Endothelial cell of umbilical vein (primary cell): ENCODE measurements around the gene NACAD. TPM values are rescaled to one million over a fixed set of nuclear protein-coding genes. Genes with fewer than 3 reads are reported as not detected.

Experiments
- Bru-seq: library from RNA; stranded (reverse); fragments of 400-500 nt; gene quantifications from one replicate; lab custom pipeline; 2021; lab: Mats Ljungman, UMichigan
- BruChase-seq, 2 experiments: library from RNA; stranded (reverse); fragments of 400-500 nt; gene quantifications; one replicate each; lab custom pipeline; 2021; lab: Mats Ljungman, UMichigan
- BruUV-seq: library from RNA; stranded (reverse); fragments of 400-500 nt; replicated peaks from 2 replicates; lab custom pipeline; 2021; lab: Mats Ljungman, UMichigan
- CTCF ChIA-PET: fragments of 300-600, 350-600 bp; sonication (Branson Sonifier 250); formaldehyde crosslinking; loops from one replicate; lab custom pipeline; 2021; ENCODE audit warnings: antibody characterized with exemption, inconsistent platforms; lab: Charles Lee
- POLR2A ChIA-PET: fragments of 300-600, 350-600 bp; sonication (Branson Sonifier 250); formaldehyde crosslinking; loops from one replicate; lab custom pipeline; 2021; ENCODE audit warnings: antibody characterized with exemption, inconsistent platforms; lab: Charles Lee
- DNase-seq: peaks from one replicate; pipeline ENCODE4 v3.0.0-alpha.2; 2011; ENCODE audit warnings: low read depth, low spot score
- FAIRE-seq: peaks from 2 replicates; lab custom pipeline; 2011; peaks lifted over from hg19 to GRCh38; lab: Jason Lieb, UNC
- H2AFZ ChIP-seq: 2 replicates; pipeline ENCODE4 v1.6.0; 2012; ENCODE audit warnings: low read depth, low read length, control low read depth, inconsistent platforms
- H3K27ac ChIP-seq: 2 replicates; pipeline ENCODE4 v1.5.1; 2011; ENCODE audit warnings: low read depth, mild to moderate bottlenecking, control low read depth, low read length, moderate library complexity; ENCODE audit not compliant: insufficient read depth
- H3K27me3 ChIP-seq, 2 experiments: 2 replicates each; pipeline versions ENCODE4 v1.6.0 to v1.6.1; 2011; ENCODE audit warnings: low read length in 2 of 2, mixed read lengths in 1 of 2; ENCODE audit not compliant: control insufficient read depth in 2 of 2, insufficient read depth in 2 of 2
- H3K36me3 ChIP-seq, 2 experiments: 2 replicates in 1 of 2; 3 replicates in 1 of 2; pipeline ENCODE4 v1.5.1; 2011; ENCODE audit warnings: low read length in 2 of 2, mild to moderate bottlenecking in 1 of 2, moderate library complexity in 1 of 2; ENCODE audit not compliant: control insufficient read depth in 2 of 2, insufficient read depth in 2 of 2; ENCODE audit errors: extremely low read depth in 1 of 2
- H3K4me1 ChIP-seq: 3 replicates; pipeline ENCODE4 v1.5.1; 2011; ENCODE audit warnings: mild to moderate bottlenecking, low read length; ENCODE audit not compliant: control insufficient read depth, insufficient read depth; ENCODE audit errors: extremely low read depth
- H3K4me2 ChIP-seq: 2 replicates; pipeline ENCODE4 v1.6.1; 2011; ENCODE audit warnings: low read length, control low read depth, mixed read lengths; ENCODE audit not compliant: insufficient read depth
- H3K4me3 ChIP-seq, 3 experiments: fragments of 200-600 bp in 1 of 3; sonication (generic), shearing (Covaris generic) in 1 of 3; replicated peaks in 1 of 3; 2 replicates each; pipeline ENCODE4 v1.5.1; 2011 to 2016; ENCODE audit warnings: control low read depth in 3 of 3, low read length in 3 of 3, mild to moderate bottlenecking in 2 of 3, inconsistent platforms in 1 of 3, low read depth in 1 of 3, moderate library complexity in 1 of 3; ENCODE audit not compliant: insufficient read depth in 1 of 3
- H3K79me2 ChIP-seq: 2 replicates; pipeline ENCODE4 v1.6.0; 2012; ENCODE audit warnings: low read length, inconsistent platforms; ENCODE audit not compliant: control insufficient read depth, insufficient read depth
- H3K9ac ChIP-seq: replicated peaks from 2 replicates; pipeline ENCODE3; 2011; ENCODE audit warnings: low read length, control low read depth; ENCODE audit not compliant: insufficient read depth; ENCODE audit errors: extremely low read depth
- H3K9me1 ChIP-seq: replicated peaks from 3 replicates; pipeline ENCODE4 v1.6.0; 2011; ENCODE audit warnings: mild to moderate bottlenecking, low read length; ENCODE audit not compliant: control insufficient read depth, insufficient read depth; ENCODE audit errors: extremely low read depth
- H3K9me3 ChIP-seq: replicated peaks from 2 replicates; pipeline ENCODE4 v1.5.1; 2012; ENCODE audit warnings: low read length, inconsistent platforms; ENCODE audit not compliant: control insufficient read depth, insufficient read depth
- H4K20me1 ChIP-seq: replicated peaks from 2 replicates; pipeline ENCODE3; 2011; ENCODE audit warnings: mild to moderate bottlenecking, low read length; ENCODE audit not compliant: control insufficient read depth, insufficient read depth; ENCODE audit errors: extremely low read depth
- CTCF ChIP-seq, 2 donors: IDR thresholded peaks; 1 replicate in 1 of 2; 2 replicates in 1 of 2; pipeline ENCODE4 v1.5.1; 2011; ENCODE audit warnings: low read length in 2 of 2, mild to moderate bottlenecking in 2 of 2, moderate library complexity in 2 of 2, control low read depth in 1 of 2, inconsistent platforms in 1 of 2, low read depth in 1 of 2; ENCODE audit not compliant: insufficient read depth in 1 of 2; ENCODE audit errors: extremely low read depth in 1 of 2
- EZH2 ChIP-seq: IDR thresholded peaks from 2 replicates; pipeline ENCODE4 v1.6.1; 2012; ENCODE audit warnings: borderline replicate concordance, low read depth, mild to moderate bottlenecking, moderate library complexity, low read length, inconsistent platforms; ENCODE audit not compliant: severe bottlenecking
- FOS ChIP-seq: IDR thresholded peaks from 2 replicates; pipeline ENCODE4 v1.6.1; 2011; ENCODE audit warnings: mild to moderate bottlenecking, low read length, moderate library complexity, borderline replicate concordance; ENCODE audit not compliant: insufficient read depth
- GATA2 ChIP-seq: IDR thresholded peaks from 2 replicates; pipeline ENCODE4 v1.7.0; 2011; ENCODE audit warnings: low read depth, mild to moderate bottlenecking, moderate library complexity, mixed read lengths, low read length; ENCODE audit not compliant: insufficient read length, insufficient read depth
- JUN ChIP-seq: IDR thresholded peaks from 2 replicates; pipeline ENCODE4 v1.6.1; 2011; ENCODE audit warnings: borderline replicate concordance, low read depth; ENCODE audit not compliant: insufficient read length, insufficient read depth
- MYC ChIP-seq: IDR thresholded peaks from one replicate; pipeline ENCODE4 v1.6.1; 2011; ENCODE audit warnings: mild to moderate bottlenecking, low read depth, low read length
- POLR2A ChIP-seq: IDR thresholded peaks from 2 replicates; pipeline ENCODE4 v1.6.1; 2012; ENCODE audit warnings: low read depth, mild to moderate bottlenecking, control low read depth, low read length
- POLR2AphosphoS5 ChIP-seq: IDR thresholded peaks from 2 replicates; pipeline ENCODE4 v1.6.1; 2012; ENCODE audit warnings: low read depth, mild to moderate bottlenecking, control low read depth, low read length, moderate library complexity; ENCODE audit not compliant: insufficient read depth
- dilution Hi-C: fragments of 300-500 bp; cut with MboI; formaldehyde crosslinking; loops from one replicate; pipeline ENCODE4 v1.15.0; 2019; ENCODE audit warnings: low sequenced_read_pairs; ENCODE audit not compliant: extremely low pct_ligation_motif_present
- intact Hi-C: fragments of 100-400 bp; cut with micrococcal nuclease; formaldehyde crosslinking; loops from one replicate; pipeline ENCODE4 v1.10.0; 2022
- long read RNA-seq: library from polyadenylated mRNA; stranded (forward); transcript quantifications from one replicate; pipeline ENCODE4 v2.0.0, GENCODE V29; 2021
- polyA minus RNA-seq, 3 experiments: library from RNA; depleted of rRNA, polyadenylated mRNA; stranded (reverse); fragments of >200 nt; gene quantifications; 1 replicate in 1 of 3; 2 replicates in 2 of 3; pipeline ENCODE4 v1.2.3, GENCODE V29; 2011
- polyA plus RNA-seq, 4 experiments: library from polyadenylated mRNA; depleted of rRNA in 3 of 4; stranded (reverse) in 3 of 4; unstranded in 1 of 4; fragments of >200 nt; gene quantifications; 2 replicates each; pipeline versions ENCODE4 v1.2.1 to v1.2.3, GENCODE V29; 2011 to 2012; ENCODE audit warnings: missing spikeins in 1 of 4
- total RNA-seq: library from RNA; stranded (reverse); gene quantifications from 2 replicates; pipeline ENCODE4 v1.2.3, GENCODE V29; 2021
- TF ChIP-seq, protein P1 (sequence below): IDR thresholded peaks from 2 replicates; pipeline ENCODE4 v1.6.1; 2011; ENCODE audit not compliant: insufficient read depth, insufficient read length

Gene NACAD
- total RNA-seq (4.3 and 6.6 TPM in 2 replicates), polyA plus RNA-seq (1.4 and 1.5 TPM in 2 replicates), polyA minus RNA-seq (0.64 and 1.2 TPM in 2 replicates), Bru-seq, nascent RNA (percentile 27 among the genes with signal in this experiment), BruChase-seq, experiment 1, labeled RNA remaining after a 6-hour chase (percentile 33 among the genes with signal in this experiment), BruChase-seq, experiment 2, labeled RNA remaining after a 2-hour chase (percentile 30 among the genes with signal in this experiment)
- polyA plus RNA-seq (2011; cell fraction: cytosol; rRNA removed): 0.77 and 1.2 TPM in 2 replicates
- 1.2 and 1.4 TPM in 2 replicates for polyA plus RNA-seq (2011; cell fraction: nucleus; rRNA removed)
- 1.7 and 7.8 TPM in 2 replicates for polyA plus RNA-seq (2012)
- 0.20 TPM for polyA minus RNA-seq (2011; cell fraction: cytosol; rRNA and poly(A)+ RNA removed)
- 0.96 and 1.2 TPM in 2 replicates for polyA minus RNA-seq (2011; cell fraction: nucleus; rRNA and poly(A)+ RNA removed)
- long read RNA-seq, partial matches to known transcripts: 6 of 6 reads
- long read RNA-seq, other reads (novel, unspliced or antisense): 0 of 6 reads

- ChIA-PET CTCF (interaction anchor here (0.6 to 2.4 kb wide), 4 partner anchors 12 to 272 kb away, joined by 3 to 9 read pairs (median 4); no protein-coding TSS in a partner anchor), POLR2A (no interaction called here)
- no peak within 1 kb of the TSS for H3K27ac ChIP-seq
- no peak for TF ChIP-seq MYC
- no peak for TF ChIP-seq EZH2
- TF ChIP-seq JUN: no peak
- TF ChIP-seq, protein P1, sequence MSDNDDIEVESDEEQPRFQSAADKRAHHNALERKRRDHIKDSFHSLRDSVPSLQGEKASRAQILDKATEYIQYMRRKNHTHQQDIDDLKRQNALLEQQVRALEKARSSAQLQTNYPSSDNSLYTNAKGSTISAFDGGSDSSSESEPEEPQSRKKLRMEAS: no peak
- TF ChIP-seq POLR2AphosphoS5: no peak
- TF ChIP-seq GATA2: no peak
- no peak for TF ChIP-seq POLR2A
- TF ChIP-seq FOS: no peak
- no peak for TF ChIP-seq CTCF (IDR thresholded peaks at IDR 0.05; ENCODE audit: extremely low read depth in 1 of 2, insufficient read depth in 1 of 2, low read depth in 1 of 2, low read length in 2 of 2)
- H2AFZ ChIP-seq: peak within 1 kb of the TSS; percentile 95
- intact Hi-C loops: no loop called here
- FAIRE-seq: peak; percentile 28
- BruUV-seq: no TSS peak
- H3K79me2 ChIP-seq: no peaks in the 10 kb centered on the region
- H3K27me3 ChIP-seq: peaks cover 3 to 11% of the 10 kb centered on the region in 2 experiments
- no peaks in the 10 kb centered on the region for H3K36me3 ChIP-seq
- no peaks in the 10 kb centered on the region for H4K20me1 ChIP-seq
- peak; percentile 44 for DNase-seq
- H3K9ac ChIP-seq: no peak within 1 kb of the TSS
- no peaks in the 10 kb centered on the region for H3K9me3 ChIP-seq
- H3K4me1 ChIP-seq: no peaks in the 10 kb centered on the region
- H3K4me2 ChIP-seq: peak within 1 kb of the TSS; percentile 73
- dilution Hi-C loops: no loop called here
- peak within 1 kb of the TSS; percentile 48 to 58 (median 55) for H3K4me3 ChIP-seq
- H3K9me1 ChIP-seq: no peaks in the 10 kb centered on the region
Observed at GRCh38 chr7:45088821-45089340, at the start of gene NACAD. Gene NACAD, minus strand, starts transcription at chr7:45088969. Its CDS starts 75 bp downstream, at chr7:45088894.
